Endothelial cell of umbilical vein (primary cell): Measurements from ENCODE around the gene SPECC1L. TPM values are rescaled to one million over a fixed set of nuclear protein-coding genes. Genes with fewer than 3 reads are reported as not detected.

Source experiments
- BruUV-seq: library from RNA; stranded (reverse); fragments of 400-500 nt; replicated peaks from 2 replicates; lab custom pipeline; 2021; lab: Mats Ljungman, UMichigan
- CTCF ChIA-PET: fragments of 300-600, 350-600 bp; sonication (Branson Sonifier 250); formaldehyde crosslinking; loops from one replicate; lab custom pipeline; 2021; ENCODE audit warnings: antibody characterized with exemption, inconsistent platforms; lab: Charles Lee
- POLR2A ChIA-PET: fragments of 300-600, 350-600 bp; sonication (Branson Sonifier 250); formaldehyde crosslinking; loops from one replicate; lab custom pipeline; 2021; ENCODE audit warnings: antibody characterized with exemption, inconsistent platforms; lab: Charles Lee
- DNase-seq: peaks from one replicate; pipeline ENCODE4 v3.0.0-alpha.2; 2011; ENCODE audit warnings: low read depth, low spot score
- FAIRE-seq: peaks from 2 replicates; lab custom pipeline; 2011; peaks lifted over from hg19 to GRCh38; lab: Jason Lieb, UNC
- H2AFZ ChIP-seq: 2 replicates; pipeline ENCODE4 v1.6.0; 2012; ENCODE audit warnings: low read depth, low read length, control low read depth, inconsistent platforms
- H3K27ac ChIP-seq: 2 replicates; pipeline ENCODE4 v1.5.1; 2011; ENCODE audit warnings: low read depth, mild to moderate bottlenecking, control low read depth, low read length, moderate library complexity; ENCODE audit not compliant: insufficient read depth
- H3K27me3 ChIP-seq, 2 experiments: 2 replicates each; pipeline versions ENCODE4 v1.6.0 to v1.6.1; 2011; ENCODE audit warnings: low read length in 2 of 2, mixed read lengths in 1 of 2; ENCODE audit not compliant: control insufficient read depth in 2 of 2, insufficient read depth in 2 of 2
- H3K36me3 ChIP-seq, 2 experiments: 2 replicates in 1 of 2; 3 replicates in 1 of 2; pipeline ENCODE4 v1.5.1; 2011; ENCODE audit warnings: low read length in 2 of 2, mild to moderate bottlenecking in 1 of 2, moderate library complexity in 1 of 2; ENCODE audit not compliant: control insufficient read depth in 2 of 2, insufficient read depth in 2 of 2; ENCODE audit errors: extremely low read depth in 1 of 2
- H3K4me1 ChIP-seq: 3 replicates; pipeline ENCODE4 v1.5.1; 2011; ENCODE audit warnings: mild to moderate bottlenecking, low read length; ENCODE audit not compliant: control insufficient read depth, insufficient read depth; ENCODE audit errors: extremely low read depth
- H3K4me2 ChIP-seq: 2 replicates; pipeline ENCODE4 v1.6.1; 2011; ENCODE audit warnings: low read length, control low read depth, mixed read lengths; ENCODE audit not compliant: insufficient read depth
- H3K4me3 ChIP-seq, 3 experiments: fragments of 200-600 bp in 1 of 3; sonication (generic), shearing (Covaris generic) in 1 of 3; replicated peaks in 1 of 3; 2 replicates each; pipeline ENCODE4 v1.5.1; 2011 to 2016; ENCODE audit warnings: control low read depth in 3 of 3, low read length in 3 of 3, mild to moderate bottlenecking in 2 of 3, inconsistent platforms in 1 of 3, low read depth in 1 of 3, moderate library complexity in 1 of 3; ENCODE audit not compliant: insufficient read depth in 1 of 3
- H3K79me2 ChIP-seq: 2 replicates; pipeline ENCODE4 v1.6.0; 2012; ENCODE audit warnings: low read length, inconsistent platforms; ENCODE audit not compliant: control insufficient read depth, insufficient read depth
- H3K9ac ChIP-seq: replicated peaks from 2 replicates; pipeline ENCODE3; 2011; ENCODE audit warnings: low read length, control low read depth; ENCODE audit not compliant: insufficient read depth; ENCODE audit errors: extremely low read depth
- H3K9me1 ChIP-seq: replicated peaks from 3 replicates; pipeline ENCODE4 v1.6.0; 2011; ENCODE audit warnings: mild to moderate bottlenecking, low read length; ENCODE audit not compliant: control insufficient read depth, insufficient read depth; ENCODE audit errors: extremely low read depth
- H3K9me3 ChIP-seq: replicated peaks from 2 replicates; pipeline ENCODE4 v1.5.1; 2012; ENCODE audit warnings: low read length, inconsistent platforms; ENCODE audit not compliant: control insufficient read depth, insufficient read depth
- H4K20me1 ChIP-seq: replicated peaks from 2 replicates; pipeline ENCODE3; 2011; ENCODE audit warnings: mild to moderate bottlenecking, low read length; ENCODE audit not compliant: control insufficient read depth, insufficient read depth; ENCODE audit errors: extremely low read depth
- CTCF ChIP-seq, 2 donors: IDR thresholded peaks; 1 replicate in 1 of 2; 2 replicates in 1 of 2; pipeline ENCODE4 v1.5.1; 2011; ENCODE audit warnings: low read length in 2 of 2, mild to moderate bottlenecking in 2 of 2, moderate library complexity in 2 of 2, control low read depth in 1 of 2, inconsistent platforms in 1 of 2, low read depth in 1 of 2; ENCODE audit not compliant: insufficient read depth in 1 of 2; ENCODE audit errors: extremely low read depth in 1 of 2
- EZH2 ChIP-seq: IDR thresholded peaks from 2 replicates; pipeline ENCODE4 v1.6.1; 2012; ENCODE audit warnings: borderline replicate concordance, low read depth, mild to moderate bottlenecking, moderate library complexity, low read length, inconsistent platforms; ENCODE audit not compliant: severe bottlenecking
- FOS ChIP-seq: IDR thresholded peaks from 2 replicates; pipeline ENCODE4 v1.6.1; 2011; ENCODE audit warnings: mild to moderate bottlenecking, low read length, moderate library complexity, borderline replicate concordance; ENCODE audit not compliant: insufficient read depth
- GATA2 ChIP-seq: IDR thresholded peaks from 2 replicates; pipeline ENCODE4 v1.7.0; 2011; ENCODE audit warnings: low read depth, mild to moderate bottlenecking, moderate library complexity, mixed read lengths, low read length; ENCODE audit not compliant: insufficient read length, insufficient read depth
- JUN ChIP-seq: IDR thresholded peaks from 2 replicates; pipeline ENCODE4 v1.6.1; 2011; ENCODE audit warnings: borderline replicate concordance, low read depth; ENCODE audit not compliant: insufficient read length, insufficient read depth
- MAX ChIP-seq: IDR thresholded peaks from 2 replicates; pipeline ENCODE4 v1.6.1; 2011; ENCODE audit not compliant: insufficient read depth, insufficient read length
- MYC ChIP-seq: IDR thresholded peaks from one replicate; pipeline ENCODE4 v1.6.1; 2011; ENCODE audit warnings: mild to moderate bottlenecking, low read depth, low read length
- POLR2A ChIP-seq: IDR thresholded peaks from 2 replicates; pipeline ENCODE4 v1.6.1; 2012; ENCODE audit warnings: low read depth, mild to moderate bottlenecking, control low read depth, low read length
- POLR2AphosphoS5 ChIP-seq: IDR thresholded peaks from 2 replicates; pipeline ENCODE4 v1.6.1; 2012; ENCODE audit warnings: low read depth, mild to moderate bottlenecking, control low read depth, low read length, moderate library complexity; ENCODE audit not compliant: insufficient read depth
- dilution Hi-C: fragments of 300-500 bp; cut with MboI; formaldehyde crosslinking; loops from one replicate; pipeline ENCODE4 v1.15.0; 2019; ENCODE audit warnings: low sequenced_read_pairs; ENCODE audit not compliant: extremely low pct_ligation_motif_present
- intact Hi-C: fragments of 100-400 bp; cut with micrococcal nuclease; formaldehyde crosslinking; loops from one replicate; pipeline ENCODE4 v1.10.0; 2022
- polyA plus RNA-seq, 4 experiments: library from polyadenylated mRNA; depleted of rRNA in 3 of 4; stranded (reverse) in 3 of 4; unstranded in 1 of 4; fragments of >200 nt; gene quantifications; 2 replicates each; pipeline versions ENCODE4 v1.2.1 to v1.2.3, GENCODE V29; 2011 to 2012; ENCODE audit warnings: missing spikeins in 1 of 4
- total RNA-seq: library from RNA; stranded (reverse); gene quantifications from 2 replicates; pipeline ENCODE4 v1.2.3, GENCODE V29; 2021

The SPECC1L gene
- total and polyA plus RNA-seq, 2 donors (not counting 3 experiments of a cell fraction or from before 2014, with no cell fraction given) = 22.8 to 79.3 TPM

DNA sequence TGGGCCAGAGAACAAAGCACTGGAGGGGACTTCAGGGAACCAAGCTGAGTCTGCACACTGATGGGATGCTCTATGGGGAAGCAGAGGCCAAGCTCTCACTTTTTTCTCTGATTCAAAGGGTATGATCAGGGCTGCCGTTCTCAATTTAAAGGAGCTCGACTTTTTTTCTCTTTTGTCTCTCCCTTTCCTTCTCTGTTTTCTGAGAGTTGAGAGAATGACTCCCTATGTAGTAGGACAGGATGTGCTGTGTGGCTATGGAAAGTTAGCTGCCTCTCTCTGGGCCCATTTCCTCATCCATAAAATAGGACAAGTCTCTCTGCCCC, 164.7 kb downstream of the SPECC1L start:
- Histone ChIP-seq H3K9me3 (no peaks in the 10 kb centered on the region), H3K4me3 (no peak overlapping the region), H3K27me3 (no peaks in the 10 kb centered on the region), H3K9ac (no peak overlapping the region), H3K27ac (no peak overlapping the region), H3K4me2 (no peak overlapping the region), H3K9me1 (no peaks in the 10 kb centered on the region), H2AFZ (no peak overlapping the region), H3K36me3 (peaks cover 0 to 3% of the 10 kb centered on the region in 2 experiments), H3K4me1 (peaks cover 19% of the 10 kb centered on the region), H3K79me2 (no peaks in the 10 kb centered on the region), H4K20me1 (no peaks in the 10 kb centered on the region)
- POLR2A ChIA-PET = no interaction called here
- no TSS peak for BruUV-seq
- dilution Hi-C loops = no loop called here
- no peak for TF ChIP-seq MAX
- TF ChIP-seq GATA2 = no peak
- no peak for TF ChIP-seq MYC
- no peak for TF ChIP-seq CTCF (IDR thresholded peaks at IDR 0.05; ENCODE audit: extremely low read depth in 1 of 2, insufficient read depth in 1 of 2, low read depth in 1 of 2, low read length in 2 of 2)
- TF ChIP-seq POLR2A = no peak
- TF ChIP-seq EZH2 = no peak
- TF ChIP-seq JUN = no peak
- TF ChIP-seq FOS = no peak
- no peak for TF ChIP-seq POLR2AphosphoS5
- intact Hi-C loops = no loop called here
- DNase-seq (no peak), FAIRE-seq (no peak)
- CTCF ChIA-PET = interaction anchor here (1.4 to 2.1 kb wide), 6 partner anchors 11 to 87 kb away, joined by 4 to 7 read pairs (median 4); no protein-coding TSS in a partner anchor
